HuH-7 (cell line): Measurements from ENCODE around the gene SH2D5.

ENCODE experiments used
- DNase-seq: peaks from one replicate; pipeline ENCODE4 v3.0.0; 2011; ENCODE audit warnings: low spot score

SH2D5 gene

GRCh38 chr1:20713440-20713839 lies 19.1 kb downstream of the SH2D5 start:
- no peak for DNase-seq

DNA sequence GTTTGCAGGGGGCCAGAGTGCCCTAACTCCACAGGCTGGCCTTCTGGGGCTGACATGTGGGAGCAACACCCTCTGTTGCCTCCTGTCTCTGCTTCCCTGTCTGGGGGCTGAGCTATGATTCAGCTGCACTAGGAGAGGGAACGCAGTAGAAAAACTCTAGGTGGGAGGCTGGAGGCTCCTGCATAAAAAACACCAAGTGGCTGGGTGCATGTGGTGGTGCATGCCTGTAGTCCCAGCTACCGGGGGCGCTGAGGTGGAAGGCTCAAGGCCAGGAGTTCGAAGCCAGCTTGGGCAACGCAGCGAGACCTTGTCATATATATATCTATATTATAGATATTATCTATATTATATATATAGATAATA lies 20.3 kb downstream of the SH2D5 start:
- no peak for DNase-seq

DNA sequence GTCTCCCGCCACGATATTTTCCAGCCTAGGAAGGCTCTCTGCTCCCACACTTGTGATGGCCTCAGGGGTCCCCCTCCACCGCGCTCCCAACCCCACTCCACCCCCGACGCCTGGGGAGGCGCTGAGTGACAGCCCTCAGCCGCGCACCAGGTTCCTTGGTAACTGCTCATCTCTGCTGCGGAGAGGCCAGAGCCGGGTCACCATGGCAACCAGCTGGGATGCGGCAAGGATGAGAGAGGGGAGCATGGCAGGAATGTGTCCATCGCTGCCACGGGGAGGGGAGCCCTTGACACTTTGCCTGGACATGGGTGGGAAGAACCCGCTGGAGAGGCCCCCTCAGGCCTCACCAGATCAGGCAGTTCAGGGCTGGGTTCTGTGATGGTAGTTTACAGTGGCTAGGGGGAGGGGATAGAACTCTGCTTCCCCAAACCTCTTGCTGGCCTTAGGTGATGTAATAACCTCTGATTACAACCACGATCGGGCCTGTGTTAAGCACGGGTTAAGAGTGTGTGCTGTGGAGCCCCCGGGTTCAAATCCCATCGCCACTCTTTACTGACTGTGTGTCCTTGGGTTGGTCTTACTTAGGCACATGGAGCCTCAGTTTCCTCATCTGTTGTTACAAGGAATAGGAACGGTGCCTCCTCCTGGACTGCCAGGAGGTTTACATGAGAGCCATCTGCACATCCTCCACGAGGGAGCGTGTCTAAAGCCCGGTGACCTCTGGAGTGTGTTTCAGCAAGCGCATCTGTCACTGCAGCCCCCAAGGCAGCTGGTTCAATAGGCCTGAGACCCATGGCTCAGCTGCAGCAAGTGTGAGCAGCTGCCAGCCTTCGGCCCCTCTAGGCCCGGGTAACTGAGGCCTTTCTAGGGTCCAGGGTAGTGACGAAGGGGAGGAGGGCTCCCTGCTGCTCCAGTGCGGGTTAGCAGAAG lies 21.0 kb downstream of the SH2D5 start:
- DNase-seq, result no peak

- no peak for DNase-seq
These were observed 21.8 kb downstream of the SH2D5 start for GRCh38 chr1:20710469-20711284.

GRCh38 chr1:20709868-20710267 lies 22.6 kb downstream of the SH2D5 start:
- DNase-seq, result no peak

DNA sequence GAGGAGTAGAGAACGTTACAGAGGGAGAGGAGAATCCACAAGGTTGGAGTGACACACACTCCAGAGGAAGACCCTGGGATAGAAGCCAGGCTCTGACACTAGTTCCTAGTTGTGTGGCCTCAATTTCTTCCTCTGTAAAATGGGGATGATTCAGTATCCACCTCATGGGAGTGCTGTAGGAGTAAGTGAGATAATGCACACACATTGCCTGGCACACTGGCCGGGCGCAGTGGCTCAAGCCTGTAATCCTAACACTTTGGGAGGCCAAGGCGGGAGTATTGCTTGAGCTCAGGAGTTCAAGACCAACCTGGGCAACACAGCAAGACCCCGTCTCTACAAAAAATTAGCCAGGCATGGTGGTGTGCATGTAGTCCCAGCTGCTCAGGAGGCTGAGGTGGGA lies 23.6 kb downstream of the SH2D5 start:
- no peak for DNase-seq

- DNase-seq, result no peak
These were observed 24.4 kb downstream of the SH2D5 start for GRCh38 chr1:20708057-20708456.

DNA sequence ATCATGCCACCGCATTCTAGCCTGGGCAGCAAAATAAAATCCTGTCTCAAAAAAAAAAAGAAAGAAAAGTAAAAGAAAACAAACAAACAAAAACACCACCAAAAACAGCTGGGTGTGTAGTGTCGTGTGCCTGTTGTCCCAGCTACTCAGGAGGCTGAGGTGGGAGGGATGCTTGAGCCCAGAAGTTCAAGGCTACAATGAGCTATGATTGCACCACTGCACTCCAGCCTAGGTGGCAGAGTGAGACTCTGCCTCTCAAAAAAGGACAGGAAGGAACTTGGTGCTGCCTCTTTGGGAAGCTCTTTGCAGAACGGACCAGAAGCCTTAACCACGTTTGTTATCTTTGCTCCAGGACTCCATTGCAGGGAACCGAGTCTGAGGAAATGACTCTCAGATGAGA lies 25.7 kb downstream of the SH2D5 start:
- DNase-seq, result no peak

GRCh38 chr1:20705203-20705755 lies 27.2 kb downstream of the SH2D5 start:
- DNase-seq, result no peak

GRCh38 chr1:20704390-20705202 lies 27.9 kb downstream of the SH2D5 start:
- no peak for DNase-seq

- DNase-seq, result no peak
These were observed 29.3 kb downstream of the SH2D5 start for GRCh38 chr1:20703124-20703756.

DNA sequence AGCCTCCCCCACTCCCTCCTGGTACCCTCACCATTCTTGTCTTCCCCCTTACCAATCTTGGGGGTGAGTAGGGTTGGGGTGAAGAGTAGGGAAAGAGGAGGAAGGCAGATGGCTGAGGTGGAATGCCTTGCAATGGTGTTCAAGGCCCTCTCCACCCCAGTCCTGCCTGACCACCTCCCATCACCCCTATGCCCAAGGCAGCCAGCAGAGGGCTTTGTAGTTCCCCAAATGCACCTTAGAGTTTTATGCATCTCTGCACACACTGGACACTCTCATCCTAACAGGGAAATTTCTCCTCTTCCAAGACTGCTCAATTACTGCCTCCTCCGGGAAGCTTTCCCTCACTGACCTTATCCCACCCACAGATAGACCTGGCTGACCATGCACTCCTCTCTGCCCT lies 30.1 kb downstream of the SH2D5 start:
- peak; percentile 53 for DNase-seq

DNA sequence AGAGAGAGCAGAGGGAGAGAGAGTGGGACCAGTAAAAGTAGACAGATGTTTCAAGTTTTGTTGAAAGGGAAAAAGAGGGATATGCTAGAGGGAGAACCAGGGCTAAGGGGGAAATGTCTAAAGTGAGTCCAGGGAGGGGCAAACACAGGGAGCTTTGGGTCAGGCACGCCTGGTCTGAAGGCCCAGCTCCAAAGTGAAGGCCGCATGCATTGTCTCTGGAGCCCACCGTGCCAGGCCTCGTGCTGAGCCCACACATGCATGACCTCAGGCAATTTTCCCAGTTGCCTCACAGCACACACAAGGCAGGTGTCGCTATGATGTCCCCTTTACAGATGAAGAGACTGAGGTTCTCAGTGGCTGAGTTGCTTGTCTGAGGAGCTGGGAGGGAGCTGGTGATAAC lies 30.7 kb downstream of the SH2D5 start:
- DNase-seq, result no peak

- DNase-seq, result no peak
These were observed 31.1 kb downstream of the SH2D5 start for GRCh38 chr1:20701446-20701845.

DNA sequence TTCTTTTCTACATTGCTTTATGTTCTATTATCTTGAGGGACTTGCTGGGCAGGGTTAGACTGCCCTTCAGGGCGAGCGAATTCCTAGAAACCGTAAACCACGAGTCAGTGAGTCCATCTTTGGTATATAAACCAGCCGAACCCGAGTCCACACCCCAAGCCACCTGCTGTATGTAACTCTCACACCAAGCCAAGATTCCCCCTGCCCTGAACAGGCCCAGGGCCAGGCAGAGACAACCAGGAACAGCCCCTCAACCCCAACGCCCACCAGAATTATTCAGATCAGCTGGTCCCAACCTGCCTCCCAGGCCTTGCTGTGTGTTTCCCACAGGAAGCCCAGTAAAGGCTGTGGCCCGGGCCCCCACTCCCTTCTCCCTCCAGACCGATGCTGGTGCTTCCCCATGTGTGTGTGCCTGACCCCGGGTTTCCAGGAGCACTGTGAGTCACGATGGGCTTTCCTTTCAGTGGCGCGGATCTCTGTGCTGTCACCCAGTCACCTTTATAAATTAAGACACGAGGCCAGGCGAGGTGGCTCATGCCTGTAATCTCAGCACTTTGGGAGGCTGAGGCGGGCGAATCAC lies 31.8 kb downstream of the SH2D5 start:
- no peak for DNase-seq

DNA sequence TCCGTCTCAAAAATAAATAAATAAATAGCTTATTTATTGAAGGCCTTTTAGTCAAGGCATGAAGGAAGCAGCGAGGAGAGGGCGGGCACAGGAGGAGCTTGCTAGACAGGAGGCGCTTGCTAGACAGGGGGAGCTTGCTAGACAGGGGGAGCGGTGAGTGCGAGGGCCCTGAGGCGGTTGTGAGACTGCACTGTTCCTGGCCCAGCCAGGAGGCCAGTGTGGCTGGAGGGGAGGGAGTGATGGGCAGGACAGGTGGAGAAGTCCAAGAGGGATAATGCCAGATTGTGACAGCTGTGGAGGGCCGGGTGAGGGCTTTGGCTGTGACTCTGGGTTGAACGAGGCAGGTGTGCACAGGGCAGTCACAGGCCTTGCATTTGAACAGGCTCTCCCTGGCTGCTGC lies 32.9 kb downstream of the SH2D5 start:
- DNase-seq, result no peak

DNA sequence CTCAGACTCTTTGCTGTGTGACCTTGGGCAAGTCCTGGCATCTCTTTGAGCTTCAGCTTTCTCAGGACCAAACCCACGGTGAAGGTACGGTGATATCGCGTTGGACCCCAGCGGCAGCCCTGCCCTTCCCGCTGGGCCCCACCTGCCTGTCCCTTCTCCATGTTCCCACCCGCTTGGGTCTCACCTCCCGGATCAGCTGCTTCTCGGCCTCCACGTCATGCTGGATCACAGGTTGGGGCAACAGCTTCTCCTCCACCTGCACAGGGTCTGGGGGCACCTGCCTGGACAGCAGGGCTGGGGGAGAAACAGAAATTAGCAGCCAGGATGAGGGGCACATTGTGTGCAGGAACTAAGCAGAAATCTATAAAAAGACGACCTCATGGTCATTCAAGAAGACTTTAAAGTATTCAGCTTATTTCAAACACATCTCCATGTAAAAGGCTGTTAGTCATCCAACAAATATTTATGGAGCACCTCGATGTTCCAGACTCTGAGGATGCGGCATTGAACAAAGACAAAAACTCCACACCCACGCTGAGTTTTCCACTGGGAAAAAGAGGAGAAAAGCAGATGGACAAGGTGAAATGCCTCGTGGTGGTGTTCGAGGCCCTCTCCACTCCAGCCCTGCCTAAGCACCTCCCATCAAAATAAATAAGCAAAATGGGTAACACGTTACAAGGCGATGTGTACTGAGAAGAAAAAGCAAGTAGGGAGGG lies 34.1 kb downstream of the SH2D5 start:
- DNase-seq, result no peak

GRCh38 chr1:20697563-20697962 lies 34.9 kb downstream of the SH2D5 start:
- no peak for DNase-seq

GRCh38 chr1:20696397-20697333 lies 35.8 kb downstream of the SH2D5 start:
- DNase-seq, result peak; percentile 90
